Prostate gland (tissue), 2 donors: ENCODE results near the gene AKAP7.

ENCODE experiments used
- POLR2AphosphoS5 ChIP-seq: sonication (generic); formaldehyde crosslinking; IDR thresholded peaks from one replicate; pipeline ENCODE4 v1.6.1; 2017; ENCODE audit warnings: antibody characterized with exemption
- TF ChIP-seq, protein P1 (sequence below), 4 experiments: fragments of 200-600 bp in 2 of 4; fragments of 450-650 bp in 2 of 4; sonication (generic) in 2 of 4; IDR thresholded peaks; 1 replicate in 3 of 4; 2 replicates in 1 of 4; pipeline ENCODE4 v1.5.1; 2016 to 2019; ENCODE audit warnings: antibody characterized with exemption in 4 of 4, mild to moderate bottlenecking in 2 of 4, moderate library complexity in 2 of 4

DNA sequence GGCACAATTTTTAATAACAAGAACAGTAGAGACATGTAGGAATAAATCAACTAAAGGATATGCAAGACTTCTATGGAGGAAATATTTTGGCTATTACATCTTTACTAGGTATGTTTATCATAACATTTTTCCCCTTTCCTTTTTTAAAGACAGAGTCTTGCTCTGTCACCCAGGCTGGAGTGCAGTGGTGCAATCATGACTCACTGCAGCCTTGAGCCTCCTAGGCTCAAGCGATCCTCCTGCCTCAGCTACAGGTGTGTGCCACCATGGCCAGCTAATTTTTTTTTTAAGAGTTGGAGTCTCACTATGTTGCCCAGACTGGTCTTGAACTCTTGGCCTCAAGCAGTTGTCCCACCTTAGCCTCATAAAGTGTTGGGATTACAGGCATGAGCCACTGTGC, 37.0 kb downstream of the AKAP7 start:
- TF ChIP-seq, protein P1, sequence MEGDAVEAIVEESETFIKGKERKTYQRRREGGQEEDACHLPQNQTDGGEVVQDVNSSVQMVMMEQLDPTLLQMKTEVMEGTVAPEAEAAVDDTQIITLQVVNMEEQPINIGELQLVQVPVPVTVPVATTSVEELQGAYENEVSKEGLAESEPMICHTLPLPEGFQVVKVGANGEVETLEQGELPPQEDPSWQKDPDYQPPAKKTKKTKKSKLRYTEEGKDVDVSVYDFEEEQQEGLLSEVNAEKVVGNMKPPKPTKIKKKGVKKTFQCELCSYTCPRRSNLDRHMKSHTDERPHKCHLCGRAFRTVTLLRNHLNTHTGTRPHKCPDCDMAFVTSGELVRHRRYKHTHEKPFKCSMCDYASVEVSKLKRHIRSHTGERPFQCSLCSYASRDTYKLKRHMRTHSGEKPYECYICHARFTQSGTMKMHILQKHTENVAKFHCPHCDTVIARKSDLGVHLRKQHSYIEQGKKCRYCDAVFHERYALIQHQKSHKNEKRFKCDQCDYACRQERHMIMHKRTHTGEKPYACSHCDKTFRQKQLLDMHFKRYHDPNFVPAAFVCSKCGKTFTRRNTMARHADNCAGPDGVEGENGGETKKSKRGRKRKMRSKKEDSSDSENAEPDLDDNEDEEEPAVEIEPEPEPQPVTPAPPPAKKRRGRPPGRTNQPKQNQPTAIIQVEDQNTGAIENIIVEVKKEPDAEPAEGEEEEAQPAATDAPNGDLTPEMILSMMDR (IDR thresholded peaks at IDR 0.05): no peak
- no peak for TF ChIP-seq POLR2AphosphoS5
